LNCaP clone FGC (cell line): ENCODE data around the gene FIG4.
"Not testable (repeated sequence)": the region's sequence is repeated elsewhere in the genome, so short reads cannot be mapped to it uniquely, and the experiment has no call there.

Source experiments
- DNase-seq: peaks from one replicate; pipeline ENCODE4 v3.0.0-alpha.2; 2011; ENCODE audit warnings: low read depth
- H3K4me3 ChIP-seq: 2 replicates; pipeline ENCODE4 v1.5.1; 2011; ENCODE audit warnings: mild to moderate bottlenecking, low read depth, low read length, control low read depth
- TF ChIP-seq, protein P1 (sequence below): IDR thresholded peaks from 2 replicates; pipeline ENCODE4 v1.5.1; 2012; ENCODE audit warnings: mild to moderate bottlenecking; ENCODE audit not compliant: control insufficient read depth, insufficient read depth; ENCODE audit errors: extremely low read depth

The FIG4 gene

GRCh38 chr6:109821428-109821827 is 130.3 kb downstream of the FIG4 start:
- TF ChIP-seq, protein P1, sequence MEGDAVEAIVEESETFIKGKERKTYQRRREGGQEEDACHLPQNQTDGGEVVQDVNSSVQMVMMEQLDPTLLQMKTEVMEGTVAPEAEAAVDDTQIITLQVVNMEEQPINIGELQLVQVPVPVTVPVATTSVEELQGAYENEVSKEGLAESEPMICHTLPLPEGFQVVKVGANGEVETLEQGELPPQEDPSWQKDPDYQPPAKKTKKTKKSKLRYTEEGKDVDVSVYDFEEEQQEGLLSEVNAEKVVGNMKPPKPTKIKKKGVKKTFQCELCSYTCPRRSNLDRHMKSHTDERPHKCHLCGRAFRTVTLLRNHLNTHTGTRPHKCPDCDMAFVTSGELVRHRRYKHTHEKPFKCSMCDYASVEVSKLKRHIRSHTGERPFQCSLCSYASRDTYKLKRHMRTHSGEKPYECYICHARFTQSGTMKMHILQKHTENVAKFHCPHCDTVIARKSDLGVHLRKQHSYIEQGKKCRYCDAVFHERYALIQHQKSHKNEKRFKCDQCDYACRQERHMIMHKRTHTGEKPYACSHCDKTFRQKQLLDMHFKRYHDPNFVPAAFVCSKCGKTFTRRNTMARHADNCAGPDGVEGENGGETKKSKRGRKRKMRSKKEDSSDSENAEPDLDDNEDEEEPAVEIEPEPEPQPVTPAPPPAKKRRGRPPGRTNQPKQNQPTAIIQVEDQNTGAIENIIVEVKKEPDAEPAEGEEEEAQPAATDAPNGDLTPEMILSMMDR, result no peak
- H3K4me3 ChIP-seq, result no peak overlapping the region
- DNase-seq, result no peak

DNA sequence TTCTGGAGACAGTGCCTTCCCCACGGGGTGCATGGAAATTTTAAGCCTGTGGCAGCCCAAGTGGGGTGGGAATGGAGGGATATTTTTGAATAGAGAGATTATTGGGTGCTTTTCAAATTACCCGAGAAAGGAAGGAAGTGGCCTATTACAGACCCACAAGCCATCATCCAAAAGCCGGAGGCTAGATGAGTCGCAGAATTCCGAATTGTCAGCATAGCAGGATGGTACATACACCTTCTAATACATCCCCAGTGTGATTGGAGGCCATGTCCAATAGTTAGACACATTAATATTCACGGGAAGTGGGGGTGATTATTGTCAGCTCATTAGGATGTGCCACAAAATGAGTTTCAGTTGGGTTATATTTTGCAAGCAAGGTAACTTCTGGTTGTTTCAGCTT is 133.0 kb downstream of the FIG4 start:
- no peak overlapping the region for H3K4me3 ChIP-seq
- DNase-seq, result no peak

DNA sequence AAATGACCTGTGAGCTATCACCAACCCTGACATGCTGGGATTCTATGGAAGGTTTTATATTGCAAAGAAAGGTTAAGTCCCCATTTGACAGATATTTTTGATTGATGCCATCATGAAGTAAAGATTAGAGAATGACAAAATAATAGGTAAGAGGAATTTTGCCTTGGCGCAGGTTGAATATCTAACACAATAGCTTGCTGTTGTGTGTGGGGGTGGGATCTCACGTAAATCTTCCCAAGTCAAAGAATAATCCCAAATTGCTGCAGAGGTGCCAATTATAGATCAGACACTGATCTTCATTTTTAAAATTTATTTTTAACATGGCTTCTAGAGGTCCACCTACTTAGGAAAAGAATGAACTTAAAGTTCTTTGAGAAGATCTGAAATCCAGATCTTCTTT is 135.5 kb downstream of the FIG4 start:
- no peak overlapping the region for H3K4me3 ChIP-seq
- TF ChIP-seq, protein P1, result no peak
- DNase-seq, result no peak

More for the DNA sequence above, 133.0 kb downstream of the FIG4 start:
- TF ChIP-seq, protein P1, result no peak

GRCh38 chr6:109831352-109831751 is 140.3 kb downstream of the FIG4 start:
- not testable (repeated sequence) for DNase-seq, H3K4me3 ChIP-seq

GRCh38 chr6:109834131-109834530 is 143.0 kb downstream of the FIG4 start:
- no peak overlapping the region for H3K4me3 ChIP-seq
- DNase-seq, result no peak
- TF ChIP-seq, protein P1, result no peak

DNA sequence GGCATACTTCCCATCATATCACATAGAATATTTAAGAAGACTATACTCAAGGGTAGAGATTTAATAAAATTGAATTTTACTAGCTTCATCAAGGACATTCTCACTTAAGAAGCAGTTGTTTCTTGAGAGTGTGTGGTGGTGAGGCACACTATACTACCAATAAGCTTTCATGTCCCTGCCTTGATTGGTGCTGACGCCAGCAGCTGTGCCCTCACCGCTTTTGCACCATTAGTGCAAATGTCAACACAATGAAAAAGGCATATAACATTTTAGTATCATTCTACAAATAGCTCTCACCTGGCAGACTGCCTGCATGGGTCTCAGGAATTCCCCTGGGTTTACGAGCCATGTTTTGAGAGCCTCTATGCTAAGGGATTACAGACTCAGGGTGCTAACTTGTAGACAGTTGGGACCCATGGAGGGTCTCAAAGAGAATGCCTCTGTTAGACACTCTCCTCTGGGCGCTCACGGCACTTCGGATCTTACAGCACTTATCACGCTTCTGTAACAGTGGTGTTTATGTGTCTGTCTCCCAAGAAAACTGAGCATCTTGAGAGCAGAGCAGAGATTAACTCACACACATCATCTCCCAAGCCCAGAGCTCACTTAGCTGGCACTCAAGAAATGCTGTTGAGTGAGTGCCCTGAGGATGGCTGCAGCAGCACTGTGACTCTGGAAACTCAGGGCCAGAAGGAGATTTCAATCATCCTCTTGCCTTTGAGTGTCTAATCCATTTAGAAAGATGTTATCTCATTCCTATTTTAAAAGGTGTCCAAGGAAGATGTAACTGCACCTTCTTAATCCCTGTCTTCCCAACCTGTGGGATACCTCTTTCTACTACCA is 143.7 kb downstream of the FIG4 start:
- TF ChIP-seq, protein P1, result no peak
- DNase-seq, result no peak
- no peak overlapping the region for H3K4me3 ChIP-seq

GRCh38 chr6:109840034-109840433 is 148.9 kb downstream of the FIG4 start:
- TF ChIP-seq, protein P1, result no peak
- DNase-seq, result no peak
- no peak overlapping the region for H3K4me3 ChIP-seq
